BJ (cell line): ENCODE data around the gene DNAH2. TPM values are rescaled to one million over a fixed set of nuclear protein-coding genes. Genes with fewer than 3 reads are reported as not detected.

ENCODE experiments used
- CTCF ChIA-PET: fragments of 350-600 bp; formaldehyde crosslinking; extraction: SDS; loops from one replicate; lab custom pipeline; 2021; ENCODE audit warnings: antibody characterized with exemption, inconsistent platforms; lab: Yijun Ruan, JAX
- POLR2A ChIA-PET: fragments of 300-600 bp; sonication (Branson Sonifier 250); formaldehyde crosslinking; extraction: SDS; loops from one replicate; lab custom pipeline; 2021; ENCODE audit warnings: antibody characterized with exemption; lab: Charles Lee
- DNase-seq: peaks from one replicate; pipeline ENCODE4 v3.0.0-alpha.2; 2011; ENCODE audit warnings: low read depth
- H3K27me3 ChIP-seq: 2 replicates; pipeline ENCODE4 v1.6.0; 2011; ENCODE audit warnings: low read length; ENCODE audit not compliant: control insufficient read depth, insufficient read depth
- H3K36me3 ChIP-seq: 2 replicates; pipeline ENCODE4 v1.5.1; 2011; ENCODE audit warnings: low read length; ENCODE audit not compliant: control insufficient read depth, insufficient read depth
- H3K4me3 ChIP-seq: 2 replicates; pipeline ENCODE4 v1.5.1; 2011; ENCODE audit warnings: low read depth, mild to moderate bottlenecking, control low read depth, low read length
- CTCF ChIP-seq: IDR thresholded peaks from 2 replicates; pipeline ENCODE4 v1.5.1; 2011; ENCODE audit warnings: low read depth, mild to moderate bottlenecking, control low read depth, inconsistent platforms, low read length, moderate library complexity; ENCODE audit not compliant: insufficient read depth
- polyA plus RNA-seq: library from polyadenylated mRNA; depleted of rRNA; stranded (reverse); fragments of >200 nt; gene quantifications from 2 replicates; pipeline ENCODE4 v1.2.3, GENCODE V29; 2011

DNAH2 gene
- polyA plus RNA-seq, 1 experiment = 0.10 TPM

- no peak for TF ChIP-seq CTCF
- H3K27me3 ChIP-seq = no peaks in the 10 kb centered on the region
- H3K36me3 ChIP-seq = peaks cover 3% of the 10 kb centered on the region
- POLR2A ChIA-PET = no interaction called here
- DNase-seq = no peak
- H3K4me3 ChIP-seq = no peak overlapping the region
- CTCF ChIA-PET = no interaction called here
Observed at GRCh38 chr17:7697828-7698588, 19.5 kb upstream of the DNAH2 start.

GRCh38 chr17:7700510-7700909, 17.0 kb upstream of the DNAH2 start:
- ChIA-PET POLR2A (no interaction called here), CTCF (no interaction called here)
- TF ChIP-seq CTCF = no peak
- Histone ChIP-seq H3K36me3 (peaks cover 4% of the 10 kb centered on the region), H3K27me3 (peaks cover 5% of the 10 kb centered on the region), H3K4me3 (no peak overlapping the region)
- DNase-seq = no peak

DNA sequence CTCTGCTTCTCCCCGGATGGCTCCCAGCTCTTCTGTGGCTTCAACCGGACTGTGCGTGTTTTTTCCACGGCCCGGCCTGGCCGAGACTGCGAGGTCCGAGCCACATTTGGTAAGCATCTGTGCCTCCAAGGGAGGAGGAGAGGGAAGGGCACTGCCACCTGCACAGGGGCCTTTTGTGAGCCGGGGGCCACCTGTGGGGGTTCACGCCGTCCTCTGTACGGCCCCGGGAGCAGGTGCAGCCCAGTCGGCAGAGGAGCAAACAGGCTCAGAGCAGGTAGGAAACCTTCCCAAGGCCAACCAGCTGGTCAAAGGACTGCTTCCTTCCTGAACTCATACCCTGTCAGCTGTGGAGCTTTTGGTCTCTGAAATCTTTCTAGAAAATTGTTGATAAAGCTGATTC, 15.9 kb upstream of the DNAH2 start:
- H3K27me3 ChIP-seq = peaks cover 15% of the 10 kb centered on the region
- ChIA-PET CTCF (interaction anchor here (1.6 kb wide), 1 partner anchor 69 kb away, joined by 4 read pairs; no protein-coding TSS in a partner anchor), POLR2A (no interaction called here)
- H3K36me3 ChIP-seq = peaks cover 4% of the 10 kb centered on the region
- DNase-seq = no peak
- H3K4me3 ChIP-seq = no peak overlapping the region
- no peak for TF ChIP-seq CTCF

- Histone ChIP-seq H3K27me3 (peaks cover 16% of the 10 kb centered on the region), H3K4me3 (no peak overlapping the region), H3K36me3 (peaks cover 4% of the 10 kb centered on the region; the same call in 1 of the 2 replicates)
- DNase-seq = no peak
- ChIA-PET CTCF (interaction anchor here (0.9 to 1.6 kb wide), 2 partner anchors 15 to 70 kb away, joined by 3 to 4 read pairs; partner anchors contain the start of gene TP53), POLR2A (no interaction called here)
- no peak for TF ChIP-seq CTCF
Observed at GRCh38 chr17:7702776-7703175, 14.8 kb upstream of the DNAH2 start.

- TF ChIP-seq CTCF = no peak
- POLR2A ChIA-PET = no interaction called here
- CTCF ChIA-PET = interaction anchor here (0.5 to 0.9 kb wide), 2 partner anchors 16 to 120 kb away, joined by 3 to 4 read pairs; partner anchors contain the start of gene TP53
- peak overlapping the region; percentile 52 for H3K4me3 ChIP-seq
- peaks cover 16% of the 10 kb centered on the region for H3K27me3 ChIP-seq
- no peak for DNase-seq
- H3K36me3 ChIP-seq = peaks cover 4% of the 10 kb centered on the region; the same call in 1 of the 2 replicates
Observed at GRCh38 chr17:7703584-7704479, 13.7 kb upstream of the DNAH2 start.
